Transverse colon (tissue), 4 donors: Measurements from ENCODE around the gene MAPKAP1.

ENCODE experiments used
- POLR2A ChIP-seq: fragments of 450-650 bp; IDR thresholded peaks from one replicate; pipeline ENCODE4 v1.6.1; 2016; ENCODE audit warnings: antibody characterized with exemption, mild to moderate bottlenecking, moderate library complexity
- POLR2AphosphoS5 ChIP-seq, 3 donors: sonication (generic); formaldehyde crosslinking; IDR thresholded peaks; one replicate each; pipeline ENCODE4 v1.6.1; 2016; ENCODE audit warnings: antibody characterized with exemption in 3 of 3
- TF ChIP-seq, protein P1 (sequence below), 5 experiments: fragments of 200-600 bp in 3 of 5; fragments of 450-650 bp in 2 of 5; sonication (generic) in 3 of 5; IDR thresholded peaks; 1 replicate in 2 of 5; 2 replicates in 3 of 5; pipeline ENCODE4 v1.5.1; 2016 to 2017; ENCODE audit warnings: antibody characterized with exemption in 5 of 5, inconsistent platforms in 3 of 5, mild to moderate bottlenecking in 2 of 5, moderate library complexity in 1 of 5

DNA sequence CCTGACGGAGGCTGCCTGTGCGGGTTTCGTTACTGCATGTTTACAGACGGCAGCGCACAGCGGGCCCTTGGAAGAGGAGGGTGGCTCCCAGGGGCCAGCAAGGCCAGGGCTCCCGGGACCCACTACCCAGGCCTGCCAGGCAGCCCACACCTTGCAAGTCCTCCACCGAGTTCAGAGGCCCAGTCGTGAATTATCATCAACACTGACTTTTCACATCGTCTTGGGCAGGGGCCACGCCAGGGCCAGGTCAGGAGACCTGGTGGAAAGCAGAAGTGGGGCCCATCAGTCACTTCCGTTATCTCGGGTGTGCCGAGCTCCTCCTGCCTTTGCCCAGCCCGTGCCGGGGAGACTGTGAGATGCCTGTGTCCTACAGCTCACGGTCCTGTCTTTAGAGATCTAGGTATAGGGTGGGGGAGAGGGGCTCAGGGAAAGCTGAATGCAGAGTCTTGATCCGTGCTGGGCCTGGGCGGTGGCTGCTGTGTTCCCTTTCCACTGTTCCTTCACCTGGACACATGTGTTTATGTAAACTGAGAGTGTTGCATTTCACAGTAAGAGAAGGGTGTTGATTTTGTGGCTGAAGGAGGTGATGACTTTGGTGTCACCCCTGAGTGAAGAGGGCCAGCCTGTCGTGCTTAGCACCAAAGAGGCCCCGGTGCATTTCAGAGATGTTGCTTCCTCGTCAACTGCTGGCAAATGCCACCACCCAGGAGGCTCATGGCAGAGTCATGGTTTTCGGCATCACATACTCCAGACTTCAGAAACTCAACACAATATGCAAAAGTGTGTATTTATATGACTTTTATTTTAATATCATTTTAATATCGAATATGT lies 270.2 kb downstream of the MAPKAP1 start:
- TF ChIP-seq, protein P1, sequence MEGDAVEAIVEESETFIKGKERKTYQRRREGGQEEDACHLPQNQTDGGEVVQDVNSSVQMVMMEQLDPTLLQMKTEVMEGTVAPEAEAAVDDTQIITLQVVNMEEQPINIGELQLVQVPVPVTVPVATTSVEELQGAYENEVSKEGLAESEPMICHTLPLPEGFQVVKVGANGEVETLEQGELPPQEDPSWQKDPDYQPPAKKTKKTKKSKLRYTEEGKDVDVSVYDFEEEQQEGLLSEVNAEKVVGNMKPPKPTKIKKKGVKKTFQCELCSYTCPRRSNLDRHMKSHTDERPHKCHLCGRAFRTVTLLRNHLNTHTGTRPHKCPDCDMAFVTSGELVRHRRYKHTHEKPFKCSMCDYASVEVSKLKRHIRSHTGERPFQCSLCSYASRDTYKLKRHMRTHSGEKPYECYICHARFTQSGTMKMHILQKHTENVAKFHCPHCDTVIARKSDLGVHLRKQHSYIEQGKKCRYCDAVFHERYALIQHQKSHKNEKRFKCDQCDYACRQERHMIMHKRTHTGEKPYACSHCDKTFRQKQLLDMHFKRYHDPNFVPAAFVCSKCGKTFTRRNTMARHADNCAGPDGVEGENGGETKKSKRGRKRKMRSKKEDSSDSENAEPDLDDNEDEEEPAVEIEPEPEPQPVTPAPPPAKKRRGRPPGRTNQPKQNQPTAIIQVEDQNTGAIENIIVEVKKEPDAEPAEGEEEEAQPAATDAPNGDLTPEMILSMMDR (IDR thresholded peaks at IDR 0.05), result no peak
- TF ChIP-seq POLR2A (no peak), POLR2AphosphoS5 (IDR thresholded peaks at IDR 0.05) (no peak)
